H1 (cell line): Measurements from ENCODE around the gene TNC. TPM values are rescaled to one million over a fixed set of nuclear protein-coding genes. Genes with fewer than 3 reads are reported as not detected.

ENCODE experiments used
- BACH1 ChIP-seq: IDR thresholded peaks from 2 replicates; pipeline ENCODE4 v1.6.1; 2012; ENCODE audit warnings: low read length, improper control_type of control experiment
- CBX8 ChIP-seq: fragments of 300-800, 300-1000 bp; sonication (generic); IDR thresholded peaks from 2 replicates; pipeline ENCODE4 v1.7.1; 2016; ENCODE audit warnings: low read depth, low read length, borderline replicate concordance
- CHD7 ChIP-seq: fragments of 300-600 bp; sonication (generic); IDR thresholded peaks from 2 replicates; pipeline ENCODE4 v1.7.1; 2012; ENCODE audit warnings: low read length, moderate library complexity, mild to moderate bottlenecking, inconsistent platforms; ENCODE audit not compliant: insufficient replicate concordance
- EP300 ChIP-seq, 2 experiments: IDR thresholded peaks; 1 replicate in 1 of 2; 2 replicates in 1 of 2; pipeline ENCODE4 v1.6.1; 2011 to 2012; ENCODE audit warnings: low read depth in 2 of 2, low read length in 2 of 2, mild to moderate bottlenecking in 2 of 2, borderline replicate concordance in 1 of 2, inconsistent platforms in 1 of 2, moderate library complexity in 1 of 2
- KDM1A ChIP-seq: fragments of 200-600, 300-600 bp; sonication (generic); IDR thresholded peaks from 2 replicates; pipeline ENCODE4 v1.7.1; 2016; ENCODE audit warnings: mild to moderate bottlenecking, low read length, borderline replicate concordance
- POU5F1 ChIP-seq: IDR thresholded peaks from 2 replicates; pipeline ENCODE4 v1.6.1; 2011; ENCODE audit warnings: low read depth, mild to moderate bottlenecking, low read length, moderate library complexity
- SP1 ChIP-seq: IDR thresholded peaks from 2 replicates; pipeline ENCODE4 v1.6.1; 2011; ENCODE audit warnings: low read depth, low read length
- USF2 ChIP-seq: IDR thresholded peaks from 2 replicates; pipeline ENCODE4 v1.6.1; 2011; ENCODE audit warnings: low read length, improper control_type of control experiment
- polyA plus RNA-seq, 7 experiments: library from polyadenylated mRNA; depleted of rRNA in 3 of 7; stranded (reverse) in 5 of 7; unstranded in 2 of 7; fragments of >200 nt in 5 of 7; fragments of 200-250 nt in 2 of 7; gene quantifications; 1 replicate in 5 of 7; 2 replicates in 1 of 7; 4 replicates in 1 of 7; pipeline versions ENCODE4 v1.2.1 to v1.2.3, GENCODE V29; 2011 to 2013; ENCODE audit warnings: missing spikeins in 2 of 7, mixed read lengths in 2 of 7
- total RNA-seq: library from RNA; stranded (reverse); fragmentation: NEBNext Ultra II Directional; extraction: Animal tissue kit (Norgen Biotek cat#: 25700); gene quantifications from 2 replicates; pipeline ENCODE4 v1.2.1, GENCODE V29; 2021

TNC gene
- total and polyA plus RNA-seq, 2 of the 8 experiments (the other 6 are each of a cell fraction or from before 2014, with no cell fraction given), result 6.2 to 11.4 TPM

GRCh38 chr9:115146581-115147021, 28.6 kb upstream of the TNC start (continued):
- TF ChIP-seq CHD7 (no peak), POU5F1 (no peak), SP1 (no peak), EP300 (IDR thresholded peaks at IDR 0.05; ENCODE audit: borderline replicate concordance in 1 of 2, low read depth in 2 of 2, low read length in 2 of 2) (no peak), USF2 (no peak), BACH1 (no peak), CBX8 (no peak), KDM1A (no peak)
